Type B pancreatic cell (in vitro differentiated cells): ENCODE results near the gene NSD2. TPM values are rescaled to one million over a fixed set of nuclear protein-coding genes. Genes with fewer than 3 reads are reported as not detected.

Source experiments
- DNase-seq: peaks from one replicate; pipeline ENCODE4 v3.0.0; 2021; ENCODE audit warnings: mixed read lengths; ENCODE audit not compliant: unreplicated experiment; ENCODE audit errors: extremely low spot score
- H3K27ac Mint-ChIP-seq: 2 replicates; pipeline ENCODE4 v1.8.0; 2021; ENCODE audit warnings: mild to moderate bottlenecking, mixed read lengths
- H3K27me3 Mint-ChIP-seq: 2 replicates; pipeline ENCODE4 v1.8.0; 2021; ENCODE audit warnings: mixed read lengths
- H3K36me3 Mint-ChIP-seq: 2 replicates; pipeline ENCODE4 v1.8.0; 2021; ENCODE audit warnings: mixed read lengths
- H3K4me1 Mint-ChIP-seq: one replicate; pipeline ENCODE4 v1.8.0; 2021; ENCODE audit warnings: mixed read lengths; ENCODE audit not compliant: unreplicated experiment
- H3K4me3 Mint-ChIP-seq: 2 replicates; pipeline ENCODE4 v1.8.0; 2021; ENCODE audit warnings: mild to moderate bottlenecking, mixed read lengths
- H3K9me3 Mint-ChIP-seq: 2 replicates; pipeline ENCODE4 v1.8.0; 2021; ENCODE audit warnings: mixed read lengths
- total RNA-seq: library from RNA; stranded (reverse); gene quantifications from 2 replicates; pipeline ENCODE4 v1.2.1, GENCODE V29; 2021; ENCODE audit warnings: low replicate concordance
- TF ChIP-seq, protein P1 (sequence below): fragments of 200-600 bp; sonication (generic); conservative IDR thresholded peaks from 2 replicates; pipeline ENCODE4 v1.5.0; 2021; ENCODE audit warnings: antibody characterized with exemption, mild to moderate bottlenecking

The NSD2 gene
- total RNA-seq, 1 donor from 2014 or later: 156 TPM

DNA sequence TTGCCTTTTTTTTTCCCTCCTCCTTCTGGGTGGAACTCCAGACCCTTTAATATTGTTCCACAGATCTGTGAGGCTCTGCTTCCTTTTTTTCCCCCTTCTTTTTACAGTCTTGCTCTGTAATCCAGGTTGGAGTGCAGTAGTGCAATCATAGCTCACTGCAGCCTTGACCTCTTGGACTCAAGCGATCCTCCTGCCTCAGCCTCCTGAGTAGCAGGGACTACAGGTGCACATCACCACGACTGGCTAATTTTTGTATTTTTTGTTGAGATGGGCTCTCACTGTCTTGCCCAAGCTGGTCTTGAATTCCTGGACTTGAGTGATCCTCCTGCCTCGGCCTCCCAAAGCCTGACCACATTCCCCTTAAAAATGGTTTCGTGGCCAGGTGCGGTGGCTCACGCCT lies 26.8 kb downstream of the NSD2 start:
- Mint-ChIP-seq H3K4me1 (peaks cover 11% of the 10 kb centered on the region), H3K27ac (no peak overlapping the region), H3K27me3 (no peaks in the 10 kb centered on the region), H3K36me3 (peaks cover 19% of the 10 kb centered on the region), H3K9me3 (no peaks in the 10 kb centered on the region), H3K4me3 (no peak overlapping the region)
- TF ChIP-seq, protein P1, sequence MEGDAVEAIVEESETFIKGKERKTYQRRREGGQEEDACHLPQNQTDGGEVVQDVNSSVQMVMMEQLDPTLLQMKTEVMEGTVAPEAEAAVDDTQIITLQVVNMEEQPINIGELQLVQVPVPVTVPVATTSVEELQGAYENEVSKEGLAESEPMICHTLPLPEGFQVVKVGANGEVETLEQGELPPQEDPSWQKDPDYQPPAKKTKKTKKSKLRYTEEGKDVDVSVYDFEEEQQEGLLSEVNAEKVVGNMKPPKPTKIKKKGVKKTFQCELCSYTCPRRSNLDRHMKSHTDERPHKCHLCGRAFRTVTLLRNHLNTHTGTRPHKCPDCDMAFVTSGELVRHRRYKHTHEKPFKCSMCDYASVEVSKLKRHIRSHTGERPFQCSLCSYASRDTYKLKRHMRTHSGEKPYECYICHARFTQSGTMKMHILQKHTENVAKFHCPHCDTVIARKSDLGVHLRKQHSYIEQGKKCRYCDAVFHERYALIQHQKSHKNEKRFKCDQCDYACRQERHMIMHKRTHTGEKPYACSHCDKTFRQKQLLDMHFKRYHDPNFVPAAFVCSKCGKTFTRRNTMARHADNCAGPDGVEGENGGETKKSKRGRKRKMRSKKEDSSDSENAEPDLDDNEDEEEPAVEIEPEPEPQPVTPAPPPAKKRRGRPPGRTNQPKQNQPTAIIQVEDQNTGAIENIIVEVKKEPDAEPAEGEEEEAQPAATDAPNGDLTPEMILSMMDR: no peak
- no peak for DNase-seq

DNA sequence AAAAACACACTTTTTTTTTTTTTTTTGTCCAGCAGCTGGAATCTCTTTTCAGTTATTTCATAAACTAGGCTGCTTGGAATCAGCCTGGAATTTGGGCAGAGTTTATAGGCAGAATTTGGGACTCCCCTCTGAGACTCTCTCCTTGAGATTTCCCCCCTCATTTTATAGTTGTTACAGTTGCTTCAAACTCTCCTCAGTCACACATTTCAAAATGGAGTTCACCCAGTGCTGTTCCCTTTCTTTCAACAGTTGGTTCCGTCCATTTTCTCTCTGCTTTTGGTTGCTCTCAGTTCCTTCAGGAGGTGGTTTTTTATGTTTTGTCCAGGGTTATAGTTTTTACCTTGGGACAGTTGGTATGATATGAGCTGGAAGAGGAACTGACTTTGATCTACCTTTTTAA lies 27.5 kb downstream of the NSD2 start:
- Mint-ChIP-seq H3K4me3 (no peak overlapping the region), H3K4me1 (peaks cover 11% of the 10 kb centered on the region), H3K27ac (peak overlapping the region; percentile 17), H3K9me3 (no peaks in the 10 kb centered on the region), H3K27me3 (no peaks in the 10 kb centered on the region), H3K36me3 (peaks cover 23% of the 10 kb centered on the region)
- TF ChIP-seq, protein P1: no peak
- no peak for DNase-seq

DNA sequence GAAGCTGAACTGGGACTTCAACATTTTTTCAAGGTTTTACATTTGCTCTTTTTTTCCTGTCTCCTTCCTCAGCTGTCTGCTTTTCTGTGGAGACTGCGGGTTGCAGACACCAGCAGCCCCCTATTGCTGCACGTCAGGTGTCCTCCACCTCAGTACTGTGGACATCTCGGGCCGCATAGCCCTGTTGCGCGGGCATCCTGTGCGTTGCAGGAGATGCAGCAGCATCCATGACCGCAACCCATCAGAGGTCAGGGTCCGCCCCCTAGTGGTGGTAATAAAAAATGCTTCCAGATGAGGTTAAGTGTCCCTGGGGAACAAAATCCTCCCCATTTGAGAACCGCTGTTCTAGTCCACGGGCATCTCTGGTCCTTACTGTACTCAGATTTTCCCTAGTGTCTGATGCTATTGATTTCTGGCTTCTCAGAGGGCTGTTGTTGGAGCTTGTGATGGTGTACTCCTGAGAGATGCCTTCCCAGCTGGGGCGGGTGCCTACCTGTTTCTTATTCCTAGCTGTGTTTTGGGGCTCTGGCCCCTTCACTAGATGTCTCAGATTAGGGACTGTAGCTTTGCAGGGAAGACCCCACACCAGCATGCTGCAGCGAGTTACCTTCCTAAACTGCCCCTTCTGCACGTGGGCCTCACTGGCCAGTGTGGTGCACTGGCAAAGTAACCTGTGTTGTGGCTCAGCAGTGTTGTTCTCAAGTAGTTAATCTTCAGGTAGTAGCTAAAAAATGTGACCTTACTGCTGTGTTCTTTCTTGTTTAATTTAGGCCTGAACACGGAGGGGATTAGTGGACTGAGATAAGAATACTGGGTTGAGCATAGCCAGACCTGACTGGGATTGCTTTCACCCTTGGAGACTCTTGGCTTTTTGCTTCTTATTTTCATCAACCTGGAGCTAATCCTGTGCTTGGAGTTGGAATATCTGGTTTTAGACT lies 28.2 kb downstream of the NSD2 start:
- Mint-ChIP-seq H3K27me3 (no peaks in the 10 kb centered on the region), H3K4me1 (peaks cover 11% of the 10 kb centered on the region), H3K9me3 (no peaks in the 10 kb centered on the region), H3K27ac (peak overlapping the region; percentile 17), H3K4me3 (no peak overlapping the region), H3K36me3 (peaks cover 23% of the 10 kb centered on the region)
- peak; percentile 80 for DNase-seq
- TF ChIP-seq, protein P1: peak; percentile 93

DNA sequence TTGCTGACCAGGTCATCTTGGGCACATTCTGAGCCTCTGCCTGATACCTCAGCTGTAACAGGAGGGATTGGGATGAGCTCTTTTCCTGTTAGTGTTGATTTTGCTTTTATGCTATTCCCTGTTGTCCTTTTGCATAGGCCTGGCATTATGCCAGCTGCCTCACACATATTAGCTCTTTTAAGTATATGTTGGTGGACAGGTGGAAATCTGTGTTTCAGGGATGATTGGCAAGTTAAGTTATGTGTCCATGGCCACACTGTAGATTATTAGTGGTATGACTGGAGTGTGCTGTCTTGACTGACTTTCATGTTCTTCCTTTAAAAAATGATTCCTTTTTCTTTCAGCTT lies 28.9 kb downstream of the NSD2 start:
- TF ChIP-seq, protein P1: no peak
- H3K4me3 Mint-ChIP-seq: no peak overlapping the region
- H3K4me1 Mint-ChIP-seq: peaks cover 7% of the 10 kb centered on the region
- H3K36me3 Mint-ChIP-seq: peaks cover 19% of the 10 kb centered on the region
- no peaks in the 10 kb centered on the region for H3K27me3 Mint-ChIP-seq
- H3K27ac Mint-ChIP-seq: no peak overlapping the region
- no peak for DNase-seq
- H3K9me3 Mint-ChIP-seq: no peaks in the 10 kb centered on the region

DNA sequence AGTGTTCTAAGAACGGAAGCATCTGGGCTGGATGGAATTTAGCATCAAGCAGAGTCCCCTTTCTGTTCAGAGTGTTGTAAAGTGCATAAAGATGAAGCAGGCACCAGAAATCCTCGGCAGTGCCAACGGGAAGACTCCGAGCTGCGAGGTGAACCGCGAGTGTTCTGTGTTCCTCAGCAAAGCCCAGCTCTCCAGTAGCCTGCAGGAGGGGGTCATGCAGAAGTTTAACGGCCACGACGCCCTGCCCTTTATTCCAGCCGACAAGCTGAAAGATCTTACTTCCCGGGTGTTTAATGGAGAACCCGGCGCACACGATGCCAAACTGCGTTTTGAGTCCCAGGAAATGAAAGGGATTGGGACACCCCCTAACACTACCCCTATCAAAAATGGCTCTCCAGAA lies 29.4 kb downstream of the NSD2 start:
- H3K9me3 Mint-ChIP-seq: no peaks in the 10 kb centered on the region
- H3K4me1 Mint-ChIP-seq: peaks cover 7% of the 10 kb centered on the region
- no peak for DNase-seq
- no peaks in the 10 kb centered on the region for H3K27me3 Mint-ChIP-seq
- H3K27ac Mint-ChIP-seq: no peak overlapping the region
- H3K4me3 Mint-ChIP-seq: no peak overlapping the region
- TF ChIP-seq, protein P1: no peak
- peaks cover 19% of the 10 kb centered on the region for H3K36me3 Mint-ChIP-seq
